Renal pelvis (tissue), 12 donors: Measurements from ENCODE around the gene KRT32. TPM values are rescaled to one million over a fixed set of nuclear protein-coding genes. Genes with fewer than 3 reads are reported as not detected.

Experiments
- DNase-seq: peaks from one replicate; pipeline ENCODE4 v3.0.0-alpha.2; 2013
- long read RNA-seq, 16 experiments: transcript quantifications; one replicate each; lab custom pipeline, GENCODE V29; 2026
- polyA plus RNA-seq, 3 donors: library from polyadenylated mRNA; unstranded; fragments of 120-200 nt; gene quantifications; one replicate each; pipeline ENCODE4 v1.2.1, GENCODE V29; 2013; ENCODE audit not compliant: insufficient read length in 3 of 3

KRT32 gene
- not detected for polyA plus RNA-seq
- long read RNA-seq, donor 1, result 0 reads
- long read RNA-seq, donor 2, result 0 reads
- long read RNA-seq, donor 3, result 0 reads
- long read RNA-seq, donor 4, result 0 reads
- long read RNA-seq, donor 5, result 0 reads
- long read RNA-seq, donor 6, result 0 reads
- long read RNA-seq, donor 7, result 0 reads
- long read RNA-seq, donor 8, result 0 reads
- long read RNA-seq, donor 9, result 0 reads
- long read RNA-seq, donor 10, result 0 reads
- long read RNA-seq, donor 11, result 0 reads
- long read RNA-seq, donor 12, result 0 reads
- long read RNA-seq, donor 13, result 0 reads
- long read RNA-seq, donor 14, result 0 reads
- long read RNA-seq, donor 15, result 0 reads
- long read RNA-seq, donor 16, result 0 reads

DNA sequence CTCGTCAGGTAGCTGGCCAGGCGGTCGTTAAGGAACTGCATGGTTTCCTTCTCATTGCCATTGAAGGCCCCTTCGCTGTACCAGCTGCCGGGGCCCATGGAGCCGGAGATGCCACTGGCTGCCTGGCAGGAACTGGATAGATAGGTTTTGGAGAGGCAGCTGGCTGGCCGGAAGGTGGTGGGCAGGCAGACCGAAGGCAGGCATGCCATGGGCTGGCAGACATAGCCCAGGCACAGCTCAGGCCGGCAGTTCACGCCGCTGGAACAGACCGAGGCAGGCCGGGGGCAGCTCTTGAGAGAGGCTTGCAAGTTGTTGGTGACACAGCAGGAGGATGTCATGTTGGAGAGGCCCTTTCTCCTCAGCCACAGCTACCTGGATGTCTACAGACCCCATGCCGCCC is at the start of gene KRT32:
Gene KRT32 (minus strand): TSS at position 399 of the 400 bp plus-strand sequence. CDS start 61 bp downstream, at position 338.
- no peak for DNase-seq

DNA sequence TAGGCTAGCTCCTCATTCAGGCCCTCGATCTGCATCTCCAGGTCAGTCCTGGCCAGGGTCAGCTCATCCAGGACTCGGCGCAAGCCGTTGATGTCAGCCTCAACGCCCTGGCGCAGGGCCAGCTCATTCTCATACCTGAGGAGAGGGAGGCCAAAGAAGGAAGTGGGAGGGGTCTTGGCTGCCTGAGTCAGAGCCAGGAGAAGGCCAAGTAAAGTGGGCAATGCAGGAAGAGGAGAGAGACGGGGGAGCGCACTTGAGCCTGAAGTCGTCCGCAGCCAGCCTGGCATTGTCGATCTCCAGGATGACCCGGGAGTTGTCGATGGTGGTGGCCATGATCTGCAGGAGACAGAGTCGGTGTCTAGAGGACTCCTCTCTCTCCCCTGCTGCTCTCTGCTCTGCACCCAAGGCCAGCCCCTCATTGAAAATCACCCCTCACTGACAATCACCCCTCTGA is 49.7 kb upstream of the KRT32 start:
- no peak for DNase-seq

DNA sequence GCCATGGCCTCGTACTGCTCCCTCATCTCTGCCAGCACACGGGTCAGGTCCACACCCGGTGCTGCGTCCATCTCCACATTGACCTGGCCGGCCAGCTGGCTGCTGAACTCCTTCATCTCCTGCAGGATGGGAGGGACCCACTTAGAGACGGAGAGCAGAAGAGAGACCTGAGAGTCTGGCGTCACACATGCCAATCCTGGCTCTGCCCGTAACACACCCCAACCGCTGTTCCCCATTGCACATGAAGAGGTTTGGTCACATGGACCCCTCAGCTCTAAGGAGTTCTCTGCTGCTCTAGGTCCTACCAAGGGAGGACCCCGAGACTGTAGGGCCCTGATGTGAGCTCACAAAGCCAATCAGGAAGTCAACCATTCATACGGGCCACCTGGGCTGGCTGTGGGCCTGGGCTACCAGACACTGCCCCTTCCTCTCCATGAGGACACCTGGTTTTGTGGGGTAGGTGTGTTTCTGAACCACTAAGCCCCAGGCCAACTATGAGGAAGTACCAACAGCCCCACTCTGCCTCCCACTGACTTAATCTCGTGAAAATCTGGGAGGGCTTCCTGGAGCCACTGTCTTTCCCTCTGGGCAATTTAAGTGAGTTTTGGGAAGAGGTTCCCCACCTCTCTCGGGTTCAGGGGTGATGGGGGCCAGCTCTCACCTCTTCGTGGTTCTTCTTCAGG is 49.1 kb upstream of the KRT32 start:
- DNase-seq, result no peak

DNA sequence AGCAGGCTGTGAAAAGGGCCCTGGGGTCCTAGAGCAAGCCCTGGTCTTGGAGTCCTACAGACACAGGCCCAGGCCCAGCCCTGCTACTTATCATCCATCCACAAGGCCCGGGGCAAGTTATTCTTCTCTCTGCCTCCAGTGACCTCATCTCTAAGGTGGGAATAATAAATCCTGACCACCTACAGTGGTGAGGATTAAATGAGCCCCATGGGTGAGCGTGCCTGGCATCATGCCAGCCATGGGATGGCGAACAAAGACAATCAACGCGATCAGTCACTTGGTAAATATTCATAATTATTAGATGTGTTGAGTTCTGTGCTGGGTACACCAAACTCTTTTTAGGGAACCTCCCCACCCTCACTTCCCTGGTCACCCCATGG is 46.0 kb upstream of the KRT32 start:
- no peak for DNase-seq

DNA sequence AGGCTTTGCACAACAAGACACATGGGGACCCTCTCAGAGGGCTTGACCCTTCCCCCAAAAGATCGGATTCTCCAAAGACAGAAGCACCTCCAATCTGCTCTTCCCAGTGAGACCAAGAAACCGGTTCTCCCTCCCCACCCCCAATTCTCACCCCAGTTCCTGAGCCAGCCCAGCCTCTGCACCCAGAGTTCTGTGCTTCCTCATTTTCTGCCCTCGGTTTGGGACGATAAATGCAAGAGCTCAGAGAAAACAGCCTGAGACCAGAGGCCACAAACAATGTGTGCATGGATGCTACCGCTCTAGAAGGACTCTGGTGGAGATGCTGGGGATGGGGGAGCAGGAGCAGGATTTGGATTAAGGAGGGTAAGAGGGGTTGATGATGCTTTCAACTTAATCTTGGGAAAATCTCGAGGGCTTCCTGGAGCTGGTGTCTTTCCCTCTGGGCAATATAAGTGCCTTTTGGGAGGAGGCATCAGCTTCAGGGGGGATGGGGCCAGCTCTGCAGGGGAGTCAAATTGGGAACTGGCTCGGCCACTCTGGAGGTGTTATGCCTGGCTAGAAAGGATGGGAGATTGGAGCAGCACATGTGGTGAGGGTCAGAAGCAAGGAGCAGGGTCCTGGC is 45.5 kb upstream of the KRT32 start:
- DNase-seq, result no peak

DNA sequence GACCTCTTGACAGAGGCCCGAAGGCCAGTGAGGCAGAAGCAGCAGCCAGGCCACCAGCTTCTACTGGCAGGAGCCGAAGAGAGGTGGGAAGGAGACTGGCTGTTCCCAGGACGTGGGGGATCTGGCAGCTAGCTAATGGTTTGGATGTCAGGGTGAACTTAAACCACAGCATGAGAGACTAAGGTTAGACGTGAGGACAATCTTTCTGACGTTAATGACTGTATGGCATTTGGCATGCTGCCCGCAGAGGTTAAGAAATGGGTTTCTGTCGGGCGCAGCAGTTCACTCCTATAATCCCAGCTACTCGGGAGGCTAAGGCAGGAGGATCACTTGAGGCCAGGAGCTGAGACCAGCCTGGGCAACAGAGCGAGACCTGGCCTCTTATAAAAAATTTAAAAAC is 44.5 kb upstream of the KRT32 start:
- no peak for DNase-seq

DNA sequence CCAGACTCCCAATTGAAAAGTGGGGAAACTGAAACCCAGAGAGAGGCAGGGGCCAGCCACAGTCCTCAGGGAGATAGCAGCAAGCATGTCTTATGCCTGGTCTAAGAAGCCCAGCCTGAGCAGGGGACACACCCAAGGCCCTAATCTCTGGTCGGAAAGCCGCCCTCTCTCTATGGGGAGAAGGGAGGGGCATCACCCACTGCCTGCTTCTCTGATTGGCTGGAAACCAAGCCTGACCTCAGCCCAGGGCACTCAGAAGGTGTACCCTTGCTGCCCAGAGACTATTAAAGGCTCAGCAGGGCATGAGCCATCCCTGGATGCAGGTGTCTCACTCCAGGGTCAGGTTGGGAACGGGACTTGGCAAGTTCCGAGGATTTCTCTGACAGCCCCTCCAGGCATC is 43.9 kb upstream of the KRT32 start:
- DNase-seq, result no peak

DNA sequence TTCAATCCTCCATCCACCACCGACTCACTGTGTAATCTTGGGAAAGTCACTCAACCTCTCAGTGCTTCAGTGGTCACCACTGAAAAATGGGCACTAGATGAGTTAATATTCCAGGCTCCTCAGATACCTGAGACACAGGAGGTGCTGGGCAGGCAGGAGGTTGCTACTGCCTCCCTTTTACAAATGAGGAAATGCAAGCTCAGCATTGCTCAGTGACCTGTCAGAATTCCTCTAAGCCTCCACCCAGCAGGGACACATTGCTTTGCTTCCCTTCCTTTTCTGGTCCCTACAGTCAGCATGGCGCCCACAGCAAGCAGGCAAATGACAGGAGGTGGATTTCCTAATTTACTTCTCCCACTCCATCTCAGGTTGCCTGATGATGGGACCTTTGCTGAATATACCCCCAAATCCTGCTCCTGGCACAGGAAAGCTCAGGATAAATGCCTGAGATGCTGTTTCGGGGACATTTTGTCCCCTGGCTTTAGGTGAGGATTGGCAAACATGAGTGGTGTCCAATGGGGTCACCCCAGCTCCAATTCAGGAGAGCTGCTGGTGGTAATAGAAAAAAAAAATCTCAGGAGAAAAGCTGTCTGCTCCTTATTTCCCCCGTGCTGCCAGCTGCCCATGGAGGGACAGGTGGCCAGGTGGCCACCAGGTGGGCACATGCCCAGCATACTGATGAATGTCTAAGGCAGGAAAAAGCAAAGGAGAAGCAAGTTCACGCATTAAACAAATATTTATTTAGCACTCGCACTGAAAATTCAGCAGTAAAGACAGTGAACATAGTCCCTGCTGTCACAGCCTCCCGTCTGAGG is 43.3 kb upstream of the KRT32 start:
- no peak for DNase-seq

DNA sequence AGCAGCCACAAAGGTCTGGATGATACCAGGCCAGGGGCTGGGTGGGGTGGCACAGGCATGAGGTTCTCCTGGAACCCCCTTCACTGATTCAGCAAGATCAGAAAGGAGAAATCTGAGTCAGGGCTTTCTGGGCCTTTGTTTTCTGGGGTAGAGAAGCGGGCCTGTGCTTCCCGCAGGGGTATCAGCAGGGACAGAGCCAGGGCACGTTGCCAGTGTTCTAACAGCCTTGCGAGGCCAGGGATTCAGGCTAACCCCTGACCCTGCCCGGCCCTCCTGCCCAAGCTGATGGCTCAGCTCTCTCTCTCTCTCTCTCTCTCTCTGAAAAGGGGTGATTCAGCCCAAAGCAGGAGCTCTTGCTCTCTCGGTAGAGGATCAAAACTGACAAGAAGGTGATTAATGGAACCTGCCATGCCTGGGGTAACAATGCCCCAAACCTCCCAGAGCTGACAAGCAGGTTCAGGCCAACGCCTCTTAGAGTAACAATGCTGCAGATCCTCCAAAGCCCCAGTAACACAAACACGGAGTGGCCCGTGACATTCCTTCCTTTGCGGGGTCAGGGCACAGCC is 40.2 kb upstream of the KRT32 start:
- DNase-seq, result no peak

DNA sequence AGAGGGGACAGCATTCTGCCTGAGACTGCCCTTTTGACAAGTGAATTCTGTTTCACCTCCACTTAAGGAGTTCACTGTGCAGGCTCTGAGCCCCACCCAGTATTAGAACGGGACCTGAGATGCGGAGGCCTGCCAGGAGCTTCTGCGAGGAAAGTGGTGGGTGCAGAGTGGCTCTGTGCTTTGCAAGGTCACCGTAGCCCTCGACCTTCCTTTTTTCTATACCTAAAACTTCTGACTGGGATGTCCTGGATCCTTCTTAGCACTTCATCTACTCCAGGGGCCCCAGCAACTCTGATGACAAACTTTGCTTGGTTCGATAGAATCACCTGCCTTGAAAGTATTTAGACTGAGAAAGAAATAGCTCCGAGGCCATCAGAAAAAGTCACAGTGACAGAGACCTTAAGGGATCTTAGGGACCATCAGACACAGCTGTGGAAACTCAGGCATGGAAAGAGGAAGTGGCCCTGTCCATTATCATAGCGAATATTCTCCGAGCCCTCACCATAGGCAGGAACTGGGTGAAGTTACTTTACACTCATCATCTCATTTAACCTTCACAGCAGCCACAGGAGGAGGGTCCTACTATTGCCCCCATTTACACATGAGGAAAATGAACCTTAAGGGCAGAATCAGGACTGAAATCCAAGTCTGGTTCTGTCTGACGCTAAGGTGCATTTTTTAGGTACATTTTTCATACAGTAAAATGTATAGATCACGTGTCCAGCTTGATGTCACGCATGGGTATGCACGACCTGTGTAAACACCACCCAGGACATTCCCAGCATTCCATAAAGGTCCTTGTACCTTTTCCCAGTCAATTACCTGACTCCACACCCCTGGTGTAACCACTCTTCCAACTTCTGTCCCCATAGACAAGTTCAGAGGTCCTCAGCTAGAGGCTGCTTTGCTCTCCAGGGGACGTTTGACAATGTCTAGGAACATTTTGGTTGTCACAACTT is 38.9 kb upstream of the KRT32 start:
- no peak for DNase-seq

DNA sequence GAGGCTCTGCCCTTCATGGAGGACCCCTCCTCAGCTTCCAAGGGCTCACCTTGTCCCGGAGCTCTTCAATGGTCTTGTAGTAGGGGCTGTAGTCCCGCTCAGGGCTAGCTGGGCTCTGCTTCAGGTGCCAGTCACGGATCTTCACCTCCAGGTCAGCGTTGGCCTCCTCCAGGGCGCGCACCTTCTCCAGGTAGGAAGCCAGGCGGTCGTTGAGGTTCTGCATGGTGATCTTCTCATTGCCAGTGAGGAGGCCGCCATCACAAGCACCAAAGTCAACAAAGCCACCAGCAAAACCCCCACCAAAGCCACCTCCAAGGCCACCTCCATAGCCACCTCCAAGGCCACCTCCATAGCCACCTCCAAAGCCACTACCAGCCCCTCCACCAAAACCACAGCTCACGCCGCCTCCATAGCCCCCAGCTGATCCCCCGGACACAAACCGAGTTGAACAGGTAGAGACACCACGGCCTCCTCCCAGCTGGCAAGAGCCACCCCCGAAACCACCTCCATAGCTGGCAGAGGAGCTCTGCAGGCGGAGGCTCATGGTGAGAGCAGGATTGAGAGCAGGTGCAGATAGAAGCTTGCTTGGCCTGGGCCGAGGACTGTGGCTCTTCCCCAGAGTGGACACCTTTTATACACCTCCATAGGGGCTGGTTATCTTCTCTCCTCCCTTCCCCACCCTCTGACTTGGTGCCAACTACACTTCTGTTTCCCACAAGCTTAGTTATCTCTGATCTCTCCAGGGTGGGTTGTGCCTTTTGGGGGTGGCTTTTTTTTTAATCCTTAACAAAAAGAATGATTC is 38.0 kb upstream of the KRT32 start, which contains the start of gene KRT13:
Gene KRT13 (minus strand): TSS at position 606 of the 802 bp plus-strand sequence. CDS start 62 bp downstream, at position 544.
- DNase-seq, result no peak

DNA sequence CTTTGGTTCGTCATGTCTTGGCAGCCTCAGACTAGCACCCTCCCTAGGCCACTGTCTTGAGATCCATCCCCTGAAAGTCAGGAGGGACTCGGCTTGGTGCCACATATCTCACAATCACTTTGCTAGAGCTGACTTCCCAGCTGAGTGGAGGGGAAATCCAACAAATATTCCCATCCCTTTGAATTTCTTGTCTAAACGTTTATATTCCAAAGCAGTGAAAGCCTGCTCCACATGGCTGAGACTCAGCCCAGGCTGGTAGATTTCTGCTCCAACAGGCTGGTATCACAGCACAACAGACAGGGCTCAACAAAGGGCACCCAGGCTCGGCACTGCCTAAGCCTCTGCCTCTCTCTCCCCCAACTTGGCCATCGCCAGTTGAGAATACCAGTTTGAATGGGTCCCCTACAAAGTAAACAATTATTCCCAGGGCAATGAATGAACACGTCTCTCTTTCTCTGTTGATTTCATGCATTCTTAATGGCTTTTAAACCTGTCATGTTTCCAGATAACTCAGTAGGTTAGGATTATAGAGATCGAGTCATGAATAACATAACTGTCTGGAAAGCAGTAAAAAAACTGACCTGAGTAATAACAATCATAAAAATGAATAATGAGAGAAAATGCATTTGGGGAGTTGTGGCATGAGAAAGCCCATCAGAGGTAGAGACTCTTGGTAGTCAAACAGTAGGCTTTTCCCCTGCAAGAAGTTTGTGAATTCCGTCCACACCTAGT is 37.2 kb upstream of the KRT32 start:
- DNase-seq, result no peak

DNA sequence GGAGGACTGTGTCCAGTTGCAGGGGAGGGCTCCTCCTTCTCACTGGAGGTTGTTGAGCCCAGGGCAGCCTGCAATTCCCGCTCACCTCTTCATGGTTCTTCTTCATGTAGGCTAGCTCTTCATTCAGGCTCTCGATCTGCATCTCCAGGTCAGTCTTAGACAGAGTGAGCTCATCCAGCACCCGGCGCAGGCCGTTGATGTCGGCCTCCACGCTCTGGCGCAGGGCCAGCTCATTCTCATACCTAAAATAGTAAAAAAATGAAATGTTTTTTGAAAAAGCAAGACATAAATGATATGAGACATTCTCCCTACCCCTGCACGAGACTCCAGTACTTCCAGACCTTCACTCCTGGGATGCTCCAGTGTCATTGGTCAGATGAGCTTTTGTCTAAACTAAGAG is 36.0 kb upstream of the KRT32 start:
- DNase-seq, result no peak

DNA sequence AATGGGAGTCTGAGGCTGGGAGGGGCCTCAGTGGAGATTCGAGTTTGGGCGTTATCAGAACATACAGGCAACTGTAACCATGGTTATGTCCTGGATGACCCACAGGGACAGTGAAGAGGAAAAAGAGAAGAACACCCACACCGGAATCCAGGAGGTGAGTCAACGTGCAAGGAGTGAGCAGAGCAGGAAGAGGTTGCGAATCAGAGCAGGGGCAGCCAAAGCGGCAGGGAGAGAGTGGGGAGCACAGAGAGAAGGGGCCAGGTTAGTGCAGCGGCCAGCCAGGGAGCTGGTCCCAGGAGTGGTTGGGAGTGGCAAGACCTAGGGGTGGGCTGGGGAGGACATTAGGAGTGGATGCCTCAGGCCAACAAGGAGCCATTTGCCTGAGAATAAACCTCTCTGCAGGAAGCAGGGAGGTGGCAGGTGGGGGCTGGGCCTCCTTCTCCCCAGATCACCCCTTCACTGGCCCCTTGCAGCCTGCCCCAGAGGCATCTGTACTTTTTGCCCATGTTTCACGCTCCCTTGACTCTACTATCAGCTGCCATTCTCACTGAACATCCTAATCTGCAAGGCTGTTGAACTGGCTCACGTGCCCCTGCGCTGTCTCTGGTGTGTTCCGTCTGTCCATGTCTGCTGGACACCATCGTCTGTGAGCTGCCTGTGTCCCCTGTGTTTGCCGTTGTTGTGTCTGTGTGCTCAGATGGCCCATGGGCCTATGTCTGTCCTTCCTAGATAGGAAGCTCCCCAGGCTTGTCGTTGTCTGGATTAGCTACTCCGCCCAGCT is 33.1 kb upstream of the KRT32 start:
- no peak for DNase-seq

DNA sequence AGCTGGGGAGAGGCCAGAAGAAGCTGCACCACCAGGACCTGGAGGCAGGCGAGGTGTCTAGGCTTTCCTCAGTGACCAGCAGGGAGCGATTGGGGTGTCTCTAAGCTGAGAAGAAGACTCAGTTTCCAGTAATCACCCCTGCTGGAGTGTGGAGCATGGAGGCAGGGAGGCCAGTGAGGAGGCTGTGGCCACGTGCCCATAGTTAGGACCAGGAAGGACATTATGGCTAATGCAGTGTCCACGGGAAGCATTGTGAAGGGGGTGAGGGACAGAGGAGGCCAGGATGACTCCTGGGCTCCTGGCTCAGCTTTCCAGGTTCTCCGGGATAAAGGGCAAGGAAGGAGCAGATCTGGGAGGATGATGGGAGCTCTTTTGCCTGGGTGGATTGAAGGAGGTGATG is 32.5 kb upstream of the KRT32 start:
- DNase-seq, result no peak

DNA sequence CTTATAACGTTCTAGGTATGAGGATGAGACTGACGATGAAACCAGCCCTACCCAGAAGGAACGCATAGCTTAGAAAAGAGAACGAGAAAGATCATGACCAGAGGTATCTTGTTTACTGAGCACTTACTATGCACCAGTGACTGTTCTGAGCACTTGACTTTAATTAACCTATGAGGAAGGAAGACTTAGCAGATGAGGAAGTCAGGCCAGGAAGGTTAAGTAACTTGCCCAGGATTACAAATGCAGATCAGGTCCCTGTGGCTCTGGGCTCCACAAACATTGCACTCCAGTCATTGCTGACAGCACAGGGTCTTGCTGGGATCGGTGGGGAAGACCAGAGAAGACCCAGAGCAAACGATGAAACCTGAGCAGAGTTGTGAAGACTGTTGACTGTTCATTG is 31.1 kb upstream of the KRT32 start:
- DNase-seq, result no peak

DNA sequence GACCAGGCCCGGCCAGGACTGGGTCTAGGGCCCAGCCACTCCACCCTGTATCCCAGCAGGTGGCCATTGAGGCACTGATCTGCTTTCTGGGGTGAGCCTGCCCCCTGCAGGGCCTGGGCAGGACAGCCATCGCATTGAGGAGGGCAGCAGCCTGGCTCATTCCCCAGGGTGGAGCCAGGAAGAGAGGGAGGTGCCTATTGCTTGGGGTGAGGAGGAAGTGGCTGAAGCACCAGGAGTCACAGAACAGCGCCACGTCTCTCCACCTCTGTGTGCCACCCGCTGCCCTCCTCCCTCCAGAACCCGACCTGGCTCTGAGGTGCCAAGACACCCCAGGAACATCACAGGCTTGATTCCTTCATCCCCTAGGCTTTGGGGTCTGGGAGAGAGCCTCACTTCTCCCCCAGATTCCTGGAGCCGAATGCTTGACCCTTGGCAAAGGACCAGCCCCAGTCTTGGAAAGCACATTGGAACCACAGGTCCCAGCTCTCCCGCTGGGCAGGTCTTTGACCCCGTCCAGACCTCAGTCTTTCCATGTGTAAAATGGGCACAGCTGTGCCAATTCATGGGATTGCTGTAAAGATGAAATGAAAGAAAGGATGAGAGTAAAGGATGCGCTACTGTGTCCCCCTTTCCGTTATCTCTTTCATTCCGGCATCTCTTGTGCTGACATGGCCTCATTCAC is 29.8 kb upstream of the KRT32 start:
- DNase-seq, result peak; percentile 56

DNA sequence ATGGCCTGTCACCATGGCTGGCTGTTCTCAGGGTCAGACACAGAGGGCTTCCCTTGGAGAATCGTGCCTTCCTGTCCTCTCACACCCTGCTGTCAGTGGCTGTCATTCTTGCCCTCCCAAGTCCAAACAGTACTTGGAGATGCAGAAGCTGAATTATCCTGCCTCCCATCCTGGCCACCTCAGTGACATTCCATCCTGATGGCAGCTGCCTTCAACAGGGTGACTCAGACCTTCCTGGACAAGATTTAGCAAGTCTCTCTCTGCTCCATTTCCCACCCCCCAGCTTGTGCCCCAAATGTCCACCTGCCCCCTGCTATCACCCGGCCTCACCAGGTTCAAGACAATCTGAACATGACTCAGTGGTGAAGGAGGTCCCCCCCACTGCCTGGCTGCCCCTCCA is 27.3 kb upstream of the KRT32 start:
- DNase-seq, result no peak
